Panc1 (cell line): ENCODE data around the gene NDUFAF8. TPM values are rescaled to one million over a fixed set of nuclear protein-coding genes. Genes with fewer than 3 reads are reported as not detected.

Source experiments
- ATAC-seq: fragments of 200-7000 bp; cut with Tn5 transposase; 2 replicates; pipeline ENCODE4 v1.9.1; 2020; ENCODE audit warnings: mild to moderate bottlenecking, moderate library complexity
- BruUV-seq: library from RNA; stranded (reverse); fragments of 400-500 nt; replicated peaks from 2 replicates; lab custom pipeline; 2021; lab: Mats Ljungman, UMichigan
- CTCF ChIA-PET: fragments of 300-600 bp; sonication (Branson Sonifier 250); formaldehyde crosslinking; loops from one replicate; lab custom pipeline; 2022; ENCODE audit warnings: antibody characterized with exemption; lab: Charles Lee
- POLR2A ChIA-PET: fragments of 300-600 bp; sonication (Branson Sonifier 250); formaldehyde crosslinking; loops from one replicate; lab custom pipeline; 2022; ENCODE audit warnings: antibody characterized with exemption; lab: Charles Lee
- DNase-seq: peaks from one replicate; pipeline ENCODE4 v3.0.0-alpha.2; 2010; ENCODE audit warnings: low read depth, low spot score
- H3K27ac ChIP-seq: 2 replicates; pipeline ENCODE4 v1.5.1; 2011; ENCODE audit warnings: mild to moderate bottlenecking, low read length, inconsistent platforms
- H3K27me3 ChIP-seq: fragments of 200-500 bp; sonication (Bioruptor generic); 2 replicates; pipeline ENCODE4 v1.6.0; 2014; ENCODE audit warnings: low read length, inconsistent platforms; ENCODE audit not compliant: control insufficient read depth, insufficient read depth
- H3K36me3 ChIP-seq: fragments of 200-500 bp; sonication (Bioruptor generic); 2 replicates; pipeline ENCODE4 v1.5.1; 2014; ENCODE audit warnings: inconsistent platforms, mild to moderate bottlenecking, low read length, moderate library complexity; ENCODE audit not compliant: control insufficient read depth, insufficient read depth
- H3K4me1 ChIP-seq: 2 replicates; pipeline ENCODE4 v1.5.1; 2011; ENCODE audit warnings: inconsistent platforms, mild to moderate bottlenecking, low read length, moderate library complexity; ENCODE audit not compliant: control insufficient read depth, insufficient read depth
- H3K4me3 ChIP-seq, 2 experiments: 2 replicates each; pipeline ENCODE4 v1.5.1; 2011 to 2012; ENCODE audit warnings: low read depth in 2 of 2, low read length in 2 of 2, mild to moderate bottlenecking in 2 of 2, inconsistent platforms in 1 of 2, moderate library complexity in 1 of 2
- H3K9me3 ChIP-seq: fragments of 200-500 bp; sonication (Bioruptor generic); 2 replicates; pipeline ENCODE4 v1.5.1; 2014; ENCODE audit warnings: low read depth, mild to moderate bottlenecking, inconsistent platforms, low read length, moderate library complexity; ENCODE audit not compliant: control insufficient read depth, insufficient read depth
- CTCF ChIP-seq: fragments of 450-650 bp; IDR thresholded peaks from 2 replicates; pipeline ENCODE4 v1.5.1; 2017; ENCODE audit warnings: mild to moderate bottlenecking
- POLR2AphosphoS5 ChIP-seq: IDR thresholded peaks from 2 replicates; pipeline ENCODE4 v1.6.1; 2012; ENCODE audit warnings: mild to moderate bottlenecking, low read depth, low read length, moderate library complexity
- REST ChIP-seq, 2 experiments: IDR thresholded peaks; 2 replicates each; pipeline ENCODE4 v1.6.1; 2011 to 2012; ENCODE audit warnings: low read depth in 2 of 2, control low read depth in 1 of 2, low read length in 1 of 2, mild to moderate bottlenecking in 1 of 2, moderate library complexity in 1 of 2; ENCODE audit not compliant: insufficient read depth in 1 of 2
- SIN3A ChIP-seq: IDR thresholded peaks from 2 replicates; pipeline ENCODE4 v1.6.1; 2012; ENCODE audit warnings: low read depth, mild to moderate bottlenecking, low read length, moderate library complexity, borderline replicate concordance; ENCODE audit not compliant: insufficient read depth
- TCF7L2 ChIP-seq: IDR thresholded peaks from 2 replicates; pipeline ENCODE4 v1.6.1; 2011; ENCODE audit warnings: mild to moderate bottlenecking, low read depth, low read length, inconsistent platforms
- in situ Hi-C: cut with HindIII; loops from 2 replicates; pipeline ENCODE4 v1.10.0; 2016; ENCODE audit warnings: low sequenced_read_pairs, low pct_unique_long_range_greater_than_20kb
- intact Hi-C: fragments of 100-400 bp; cut with micrococcal nuclease; formaldehyde crosslinking; loops from one replicate; pipeline ENCODE4 v1.10.0; 2022; ENCODE audit not compliant: unreplicated experiment
- total RNA-seq: library from RNA; stranded (reverse); gene quantifications from one replicate; pipeline ENCODE4 v1.2.1, GENCODE V29; 2021; ENCODE audit not compliant: unreplicated experiment

The NDUFAF8 gene
- total RNA-seq, 1 experiment from 2014 or later, result 75.8 TPM

GRCh38 chr17:81259058-81259605, 20.0 kb downstream of the NDUFAF8 start:
- ChIA-PET CTCF (interaction anchor here (1.1 kb wide), 1 partner anchor 139 kb away, joined by 6 read pairs; no protein-coding TSS in a partner anchor), POLR2A (no interaction called here)
- in situ Hi-C loops, result no loop called here
- ATAC-seq, result no peak
- H3K27me3 ChIP-seq, result no peaks in the 10 kb centered on the region
- BruUV-seq, result no TSS peak
- no peaks in the 10 kb centered on the region for H3K9me3 ChIP-seq
- H3K36me3 ChIP-seq, result peaks cover 10% of the 10 kb centered on the region; the same call in 1 of the 2 replicates
- H3K27ac ChIP-seq, result no peak overlapping the region
- no peak overlapping the region for H3K4me3 ChIP-seq
- DNase-seq, result no peak
- H3K4me1 ChIP-seq, result peaks cover 3% of the 10 kb centered on the region
- intact Hi-C loops, result loop anchor here (10.0 kb wide), 1 partner anchor 226 kb away; no protein-coding TSS in a partner anchor
- no peak for TF ChIP-seq POLR2AphosphoS5
- TF ChIP-seq SIN3A, result no peak
- no peak for TF ChIP-seq CTCF
- no peak for TF ChIP-seq REST (IDR thresholded peaks at IDR 0.05; ENCODE audit: insufficient read depth in 1 of 2, low read depth in 2 of 2, low read length in 1 of 2)
- no peak for TF ChIP-seq TCF7L2

- TF ChIP-seq POLR2AphosphoS5 (no peak), TCF7L2 (no peak), REST (IDR thresholded peaks at IDR 0.05; ENCODE audit: insufficient read depth in 1 of 2, low read depth in 2 of 2, low read length in 1 of 2) (no peak), CTCF (no peak), SIN3A (no peak)
- no TSS peak for BruUV-seq
- CTCF ChIA-PET, result no interaction called here
- Histone ChIP-seq H3K4me3 (no peak overlapping the region), H3K27ac (no peak overlapping the region), H3K4me1 (no peaks in the 10 kb centered on the region; the same call in none of the 2 replicates), H3K9me3 (no peaks in the 10 kb centered on the region), H3K27me3 (no peaks in the 10 kb centered on the region), H3K36me3 (peaks cover 10% of the 10 kb centered on the region; the same call in 1 of the 2 replicates)
- no peak for ATAC-seq
- intact Hi-C loops (no loop called here), in situ Hi-C loops (no loop called here)
- POLR2A ChIA-PET, result no interaction called here
- DNase-seq, result no peak
Measured at GRCh38 chr17:81260171-81260570, 21.1 kb downstream of the NDUFAF8 start.
